Suprapubic skin (tissue), 4 donors: Measurements from ENCODE around the gene AGTR1.

Experiments
- CTCF ChIP-seq, 2 donors: fragments of 200-600 bp in 1 of 2; fragments of 450-650 bp in 1 of 2; sonication (generic) in 1 of 2; IDR thresholded peaks; one replicate each; pipeline ENCODE4 v1.5.1; 2016 to 2019; ENCODE audit warnings: antibody characterized with exemption in 2 of 2, mild to moderate bottlenecking in 1 of 2, moderate library complexity in 1 of 2
- EP300 ChIP-seq: sonication (generic); formaldehyde crosslinking; IDR thresholded peaks from one replicate; pipeline ENCODE4 v1.6.1; 2017; ENCODE audit warnings: antibody characterized with exemption
- POLR2A ChIP-seq, 2 donors: fragments of 450-650 bp; IDR thresholded peaks; one replicate each; pipeline ENCODE4 v1.6.1; 2017; ENCODE audit warnings: antibody characterized with exemption in 2 of 2, mild to moderate bottlenecking in 2 of 2, moderate library complexity in 2 of 2
- POLR2AphosphoS5 ChIP-seq, 3 donors: sonication (generic); formaldehyde crosslinking; IDR thresholded peaks; one replicate each; pipeline ENCODE4 v1.6.1; 2017; ENCODE audit warnings: antibody characterized with exemption in 3 of 3

GRCh38 chr3:148714521-148714920 lies 16.8 kb downstream of the AGTR1 start:
- TF ChIP-seq POLR2A (IDR thresholded peaks at IDR 0.05) (no peak), CTCF (IDR thresholded peaks at IDR 0.05) (no peak), POLR2AphosphoS5 (IDR thresholded peaks at IDR 0.05) (no peak), EP300 (no peak)
